Naive thymus-derived CD4-positive, alpha-beta T cell (primary cell): ENCODE data around the gene RAB3GAP2. TPM values are rescaled to one million over a fixed set of nuclear protein-coding genes. Genes with fewer than 3 reads are reported as not detected.
"Not testable (repeated sequence)": the region's sequence is repeated elsewhere in the genome, so short reads cannot be mapped to it uniquely, and the experiment has no call there.

Experiments
- ATAC-seq: fragments of 150-1000 bp; cut with Tn5 transposase; 2 replicates; pipeline ENCODE4 v1.10.0; 2021; ENCODE audit warnings: mild to moderate bottlenecking, moderate library complexity
- CTCF ChIA-PET: fragments of 350-600 bp; sonication (Branson Sonifier 250); formaldehyde crosslinking; loops from one replicate; lab custom pipeline; 2021; ENCODE audit warnings: antibody characterized with exemption; lab: Charles Lee
- POLR2A ChIA-PET: fragments of 350-600 bp; sonication (Branson Sonifier 250); formaldehyde crosslinking; loops from one replicate; lab custom pipeline; 2021; ENCODE audit warnings: antibody characterized with exemption, inconsistent platforms; lab: Charles Lee
- DNase-seq, 9 donors: peaks; one replicate each; pipeline versions ENCODE4 v3.0.0 to v3.0.0-alpha.2; 2020 to 2022; ENCODE audit warnings: mixed read lengths in 1 of 9
- H3K27ac ChIP-seq: one replicate; pipeline ENCODE4 v1.7.0; 2013; ENCODE audit warnings: mild to moderate bottlenecking, low read depth, low read length, moderate library complexity
- H3K27me3 ChIP-seq, 2 donors: one replicate each; pipeline ENCODE4 v1.7.0; 2013; ENCODE audit warnings: low read length in 2 of 2, mild to moderate bottlenecking in 2 of 2, moderate library complexity in 2 of 2; ENCODE audit not compliant: control insufficient read depth in 2 of 2, insufficient read depth in 2 of 2
- H3K36me3 ChIP-seq, 3 experiments: 1 replicate in 2 of 3; 2 replicates in 1 of 3; pipeline ENCODE4 v1.7.0; 2013; ENCODE audit warnings: low read length in 3 of 3, mild to moderate bottlenecking in 3 of 3, moderate library complexity in 1 of 3; ENCODE audit not compliant: insufficient read depth in 3 of 3, control insufficient read depth in 2 of 3
- H3K4me1 ChIP-seq, 2 donors: one replicate each; pipeline ENCODE4 v1.7.0; 2013; ENCODE audit warnings: low read length in 2 of 2, mild to moderate bottlenecking in 2 of 2, moderate library complexity in 1 of 2; ENCODE audit not compliant: control insufficient read depth in 2 of 2, insufficient read depth in 2 of 2
- H3K4me3 ChIP-seq: 2 replicates; pipeline ENCODE4 v1.7.0; 2013; ENCODE audit warnings: mild to moderate bottlenecking, low read length
- H3K9me3 ChIP-seq, 3 experiments: 1 replicate in 2 of 3; 2 replicates in 1 of 3; pipeline ENCODE4 v1.7.0; 2013; ENCODE audit warnings: low read length in 3 of 3; ENCODE audit not compliant: control insufficient read depth in 2 of 3
- H3K27ac Mint-ChIP-seq, 9 donors: one replicate each; pipeline ENCODE4 v1.8.0; 2020 to 2022; ENCODE audit warnings: mixed read lengths in 9 of 9, mild to moderate bottlenecking in 8 of 9, moderate library complexity in 5 of 9, inconsistent platforms in 2 of 9
- H3K27me3 Mint-ChIP-seq, 5 donors: one replicate each; pipeline ENCODE4 v1.8.0; 2021 to 2022; ENCODE audit warnings: mixed read lengths in 5 of 5, mild to moderate bottlenecking in 1 of 5
- H3K36me3 Mint-ChIP-seq, 5 donors: one replicate each; pipeline ENCODE4 v1.8.0; 2020 to 2022; ENCODE audit warnings: mixed read lengths in 5 of 5, mild to moderate bottlenecking in 3 of 5, inconsistent platforms in 1 of 5
- H3K4me1 Mint-ChIP-seq, 7 donors: one replicate each; pipeline ENCODE4 v1.8.0; 2020 to 2022; ENCODE audit warnings: mixed read lengths in 7 of 7, mild to moderate bottlenecking in 3 of 7, inconsistent platforms in 1 of 7
- H3K4me3 Mint-ChIP-seq, 10 donors: one replicate each; pipeline ENCODE4 v1.8.0; 2020 to 2022; ENCODE audit warnings: mild to moderate bottlenecking in 10 of 10, mixed read lengths in 10 of 10, moderate library complexity in 6 of 10, inconsistent platforms in 2 of 10
- H3K9me3 Mint-ChIP-seq, 11 donors: one replicate each; pipeline ENCODE4 v1.8.0; 2020 to 2022; ENCODE audit warnings: mixed read lengths in 11 of 11, mild to moderate bottlenecking in 4 of 11, inconsistent platforms in 1 of 11, moderate library complexity in 1 of 11
- intact Hi-C, 2 donors: fragments of 100-400 bp; cut with micrococcal nuclease; formaldehyde crosslinking; loops; one replicate each; pipeline ENCODE4 v1.15.1; 2023
- polyA plus RNA-seq, 2 donors: library from polyadenylated mRNA; unstranded; fragments of 300-500 nt; fragmentation: Illumina TruSeq; gene quantifications; one replicate each; pipeline ENCODE4 v1.2.3, GENCODE V29; 2021
- total RNA-seq, 6 experiments: library from RNA in 5 of 6; stranded (reverse) in 5 of 6; gene quantifications; 1 replicate in 5 of 6; 2 replicates in 1 of 6; pipeline ENCODE4 v1.2.3 and lab custom pipeline; 2021 to 2026

Gene RAB3GAP2
- total and polyA plus RNA-seq, 7 experiments from 2014 or later, result 13.9 to 53.0 (median 46.0) TPM

- Mint-ChIP-seq H3K4me3 (no peak overlapping the region), H3K9me3 (no peaks in the 10 kb centered on the region), H3K27ac (no peak overlapping the region), H3K4me1 (peaks cover 0 to 1% (median 0%) of the 10 kb centered on the region in 7 donors), H3K27me3 (peaks cover 0 to 2% (median 0%) of the 10 kb centered on the region in 5 donors), H3K36me3 (no peaks in the 10 kb centered on the region)
- Histone ChIP-seq H3K9me3 (no peaks in the 10 kb centered on the region), H3K27ac (no peak overlapping the region), H3K27me3 (no peaks in the 10 kb centered on the region), H3K4me3 (no peak overlapping the region), H3K36me3 (no peaks in the 10 kb centered on the region), H3K4me1 (no peaks in the 10 kb centered on the region)
- intact Hi-C loops, result no loop called here
- POLR2A ChIA-PET, result no interaction called here
- DNase-seq (no peak), ATAC-seq (no peak)
- CTCF ChIA-PET, result interaction anchor here (0.6 kb wide), 1 partner anchor 24 kb away, joined by 4 read pairs; no protein-coding TSS in a partner anchor
Observed at GRCh38 chr1:220316305-220316704, 44.1 kb upstream of the RAB3GAP2 start.

GRCh38 chr1:220315070-220315839 is 43.0 kb upstream of the RAB3GAP2 start:
- H3K36me3 Mint-ChIP-seq, result no peaks in the 10 kb centered on the region

GRCh38 chr1:220313576-220313975 is 41.3 kb upstream of the RAB3GAP2 start:
- no peaks in the 10 kb centered on the region for H3K4me1 ChIP-seq
- Mint-ChIP-seq H3K9me3 (no peaks in the 10 kb centered on the region), H3K4me3 (no peak overlapping the region), H3K36me3 (no peaks in the 10 kb centered on the region), H3K27me3 (peaks cover 0 to 12% (median under 1%) of the 10 kb centered on the region in 5 donors), H3K27ac (no peak overlapping the region), H3K4me1 (no peaks in the 10 kb centered on the region)
- no peaks in the 10 kb centered on the region for H3K27me3 ChIP-seq
- H3K27ac ChIP-seq, result no peak overlapping the region
- H3K4me3 ChIP-seq, result no peak overlapping the region
- H3K9me3 ChIP-seq, result no peaks in the 10 kb centered on the region
- CTCF ChIA-PET, result no interaction called here
- no peaks in the 10 kb centered on the region for H3K36me3 ChIP-seq
- POLR2A ChIA-PET, result no interaction called here
- no peak for DNase-seq
- intact Hi-C loops, result no loop called here
- ATAC-seq, result no peak

More at GRCh38 chr1:220315070-220315839, 43.0 kb upstream of the RAB3GAP2 start:
- CTCF ChIA-PET, result no interaction called here
- no peak for DNase-seq
- H3K9me3 ChIP-seq, result no peaks in the 10 kb centered on the region
- no peak overlapping the region for H3K27ac ChIP-seq
- H3K4me1 ChIP-seq, result no peaks in the 10 kb centered on the region
- Mint-ChIP-seq H3K4me1 (no peaks in the 10 kb centered on the region), H3K27me3 (peaks cover 0 to 5% (median 0%) of the 10 kb centered on the region in 5 donors), H3K4me3 (no peak overlapping the region), H3K27ac (no peak overlapping the region), H3K9me3 (no peaks in the 10 kb centered on the region)
- intact Hi-C loops, result no loop called here
- no peaks in the 10 kb centered on the region for H3K27me3 ChIP-seq
- POLR2A ChIA-PET, result no interaction called here
- H3K4me3 ChIP-seq, result no peak overlapping the region
- H3K36me3 ChIP-seq, result no peaks in the 10 kb centered on the region
- ATAC-seq, result no peak

GRCh38 chr1:220310147-220310546 is 37.9 kb upstream of the RAB3GAP2 start:
- H3K4me1 ChIP-seq, H3K27ac ChIP-seq, H3K4me1 Mint-ChIP-seq, H3K27ac Mint-ChIP-seq, H3K4me3 ChIP-seq, H3K4me3 Mint-ChIP-seq, H3K36me3 Mint-ChIP-seq, POLR2A ChIA-PET, H3K9me3 Mint-ChIP-seq, H3K36me3 ChIP-seq, CTCF ChIA-PET, intact Hi-C loops, H3K9me3 ChIP-seq, DNase-seq, H3K27me3 ChIP-seq, ATAC-seq: not testable (repeated sequence)
- peaks cover 3 to 33% (median 11%) of the 10 kb centered on the region in 5 donors for H3K27me3 Mint-ChIP-seq

- no peak for ATAC-seq
- CTCF ChIA-PET, result no interaction called here
- no peaks in the 10 kb centered on the region for H3K27me3 ChIP-seq
Observed at GRCh38 chr1:220307607-220308006, 35.4 kb upstream of the RAB3GAP2 start.

GRCh38 chr1:220306339-220306738 is 34.1 kb upstream of the RAB3GAP2 start:
- POLR2A ChIA-PET, result no interaction called here

More at GRCh38 chr1:220307607-220308006, 35.4 kb upstream of the RAB3GAP2 start:
- Mint-ChIP-seq H3K4me1 (no peaks in the 10 kb centered on the region), H3K27ac (no peak overlapping the region), H3K27me3 (peaks cover 13 to 46% (median 20%) of the 10 kb centered on the region in 5 donors), H3K36me3 (no peaks in the 10 kb centered on the region), H3K9me3 (peaks cover 0 to 14% (median 4%) of the 10 kb centered on the region in 11 donors), H3K4me3 (no peak overlapping the region)
- H3K4me1 ChIP-seq, result no peaks in the 10 kb centered on the region
- H3K4me3 ChIP-seq, result no peak overlapping the region
- intact Hi-C loops, result no loop called here
- DNase-seq, result no peak
- no peaks in the 10 kb centered on the region for H3K36me3 ChIP-seq
- H3K9me3 ChIP-seq, result no peaks in the 10 kb centered on the region
- POLR2A ChIA-PET, result no interaction called here
- H3K27ac ChIP-seq, result no peak overlapping the region

GRCh38 chr1:220303871-220304270 is 31.6 kb upstream of the RAB3GAP2 start:
- CTCF ChIA-PET, result no interaction called here

More at GRCh38 chr1:220306339-220306738, 34.1 kb upstream of the RAB3GAP2 start:
- DNase-seq (no peak), ATAC-seq (no peak)
- no peaks in the 10 kb centered on the region for H3K36me3 ChIP-seq
- intact Hi-C loops, result no loop called here
- Mint-ChIP-seq H3K4me3 (no peak overlapping the region), H3K9me3 (peaks cover 0 to 14% (median 6%) of the 10 kb centered on the region in 11 donors), H3K27ac (no peak overlapping the region), H3K4me1 (no peaks in the 10 kb centered on the region), H3K36me3 (no peaks in the 10 kb centered on the region), H3K27me3 (peaks cover 16 to 46% (median 27%) of the 10 kb centered on the region in 5 donors)
- H3K27ac ChIP-seq, result no peak overlapping the region
- H3K9me3 ChIP-seq, result no peaks in the 10 kb centered on the region
- CTCF ChIA-PET, result no interaction called here
- no peaks in the 10 kb centered on the region for H3K4me1 ChIP-seq
- H3K4me3 ChIP-seq, result no peak overlapping the region
- H3K27me3 ChIP-seq, result no peaks in the 10 kb centered on the region

More at GRCh38 chr1:220303871-220304270, 31.6 kb upstream of the RAB3GAP2 start:
- intact Hi-C loops, result no loop called here
- Histone ChIP-seq H3K27me3 (no peaks in the 10 kb centered on the region), H3K4me3 (no peak overlapping the region), H3K9me3 (no peaks in the 10 kb centered on the region), H3K36me3 (no peaks in the 10 kb centered on the region), H3K4me1 (no peaks in the 10 kb centered on the region), H3K27ac (no peak overlapping the region)
- POLR2A ChIA-PET, result no interaction called here
- no peak overlapping the region for H3K4me3 Mint-ChIP-seq
- no peaks in the 10 kb centered on the region for H3K36me3 Mint-ChIP-seq
- ATAC-seq (no peak), DNase-seq (no peak)
- no peak overlapping the region for H3K27ac Mint-ChIP-seq
- H3K4me1 Mint-ChIP-seq, result peaks cover 0 to 2% (median 0%) of the 10 kb centered on the region in 7 donors
- H3K27me3 Mint-ChIP-seq, result peaks cover 19 to 44% (median 35%) of the 10 kb centered on the region in 5 donors
- H3K9me3 Mint-ChIP-seq, result peaks cover 0 to 14% (median 6%) of the 10 kb centered on the region in 11 donors
